K562 (cell line): ENCODE data around the gene MCOLN2. TPM values are rescaled to one million over a fixed set of nuclear protein-coding genes. Genes with fewer than 3 reads are reported as not detected.
A peak's percentile ranks its signal among the peaks of the same experiment; 100 is the strongest.

Experiments
- ATAC-seq: fragments of 200-7000 bp; cut with Tn5 transposase; 3 replicates; pipeline ENCODE4 v1.9.1; 2020; ENCODE audit warnings: moderate library complexity
- BruUV-seq: library from RNA; stranded (reverse); fragments of 400-500 nt; replicated peaks from 2 replicates; lab custom pipeline; 2021; lab: Mats Ljungman, UMichigan
- CTCF ChIA-PET: fragments of 300-600 bp; formaldehyde crosslinking; extraction: SDS; loops from one replicate; lab custom pipeline; 2021; ENCODE audit warnings: low intra/inter-chr PET ratio; lab: Yijun Ruan, JAX
- POLR2A ChIA-PET: fragments of 300-600, 350-650 bp; sonication (Branson Sonifier 250); formaldehyde crosslinking; extraction: SDS; loops from one replicate; lab custom pipeline; 2021; ENCODE audit warnings: antibody characterized with exemption, inconsistent platforms; lab: Yijun Ruan, JAX
- DNase-seq, 4 experiments: peaks; one replicate each; pipeline versions ENCODE4 v3.0.0 to v3.0.0-alpha.2; 2011 to 2018; ENCODE audit warnings: low spot score in 3 of 4, mixed read lengths in 3 of 4; ENCODE audit errors: extremely low read depth in 1 of 4
- FAIRE-seq: peaks from 2 replicates; lab custom pipeline; 2011; peaks lifted over from hg19 to GRCh38; lab: Jason Lieb, UNC
- H2AFZ ChIP-seq: 2 replicates; pipeline ENCODE4 v1.6.0; 2011; ENCODE audit warnings: low read depth, low read length, control low read depth, inconsistent platforms
- H3K27ac ChIP-seq: fragments of 200-600 bp; 3 replicates; pipeline ENCODE4 v1.8.0; 2011; ENCODE audit warnings: low read depth, mild to moderate bottlenecking, control low read depth, inconsistent platforms, low read length, moderate library complexity, mixed read lengths; ENCODE audit errors: extremely low read depth
- H3K27me3 ChIP-seq, 2 experiments: fragments of 300-600 bp in 1 of 2; 2 replicates in 1 of 2; 3 replicates in 1 of 2; pipeline versions ENCODE4 v1.6.0 to v1.8.0; 2011; ENCODE audit warnings: inconsistent platforms in 2 of 2, low read length in 2 of 2, mild to moderate bottlenecking in 1 of 2, mixed read lengths in 1 of 2, moderate library complexity in 1 of 2; ENCODE audit not compliant: control insufficient read depth in 2 of 2, insufficient read depth in 2 of 2
- H3K36me3 ChIP-seq: fragments of 300-600 bp; 3 replicates; pipeline ENCODE4 v1.8.0; 2011; ENCODE audit warnings: mild to moderate bottlenecking, low read length, inconsistent platforms; ENCODE audit not compliant: control insufficient read depth, insufficient read depth
- H3K4me1 ChIP-seq, 2 experiments: fragments of 200-600 bp in 1 of 2; replicated peaks in 1 of 2; 2 replicates in 1 of 2; 3 replicates in 1 of 2; pipeline versions ENCODE4 v1.5.1 to v1.8.0; 2011; ENCODE audit warnings: inconsistent platforms in 2 of 2, low read length in 2 of 2, mild to moderate bottlenecking in 1 of 2, mixed read lengths in 1 of 2, moderate library complexity in 1 of 2; ENCODE audit not compliant: control insufficient read depth in 2 of 2, insufficient read depth in 2 of 2
- H3K4me2 ChIP-seq: 2 replicates; pipeline ENCODE4 v1.6.1; 2011; ENCODE audit warnings: low read length, control low read depth, inconsistent platforms, mixed read lengths; ENCODE audit not compliant: insufficient read depth
- H3K4me3 ChIP-seq: fragments of 200-600 bp; sonication (generic), shearing (Covaris generic); 2 replicates; pipeline ENCODE4 v1.5.1; 2016; ENCODE audit warnings: control low read depth, inconsistent platforms
- H3K79me2 ChIP-seq: fragments of 200-600 bp; 3 replicates; pipeline ENCODE4 v1.8.0; 2011; ENCODE audit warnings: low read length, inconsistent platforms; ENCODE audit not compliant: control insufficient read depth, insufficient read depth
- H3K9ac ChIP-seq, 2 experiments: 2 replicates each; pipeline versions ENCODE4 v1.6.0 to v1.6.1; 2011; ENCODE audit warnings: low read depth in 2 of 2, low read length in 2 of 2, control low read depth in 1 of 2, inconsistent platforms in 1 of 2, mild to moderate bottlenecking in 1 of 2, mixed read lengths in 1 of 2; ENCODE audit not compliant: insufficient read depth in 1 of 2
- H3K9me1 ChIP-seq: one replicate; pipeline ENCODE4 v1.6.0; 2011; ENCODE audit warnings: inconsistent platforms, mild to moderate bottlenecking, low read length, moderate library complexity; ENCODE audit not compliant: control insufficient read depth, insufficient read depth
- H3K9me3 ChIP-seq: replicated peaks from 2 replicates; pipeline ENCODE4 v1.5.1; 2011; ENCODE audit warnings: low read depth, low read length, inconsistent platforms; ENCODE audit not compliant: control insufficient read depth, insufficient read depth
- H4K20me1 ChIP-seq: replicated peaks from 2 replicates; pipeline ENCODE4 v1.6.1; 2011; ENCODE audit warnings: low read length, inconsistent platforms, mixed read lengths; ENCODE audit not compliant: control insufficient read depth, insufficient read depth
- BRF1 ChIP-seq: IDR thresholded peaks from 3 replicates; pipeline ENCODE4 v1.6.1; 2011; ENCODE audit warnings: borderline replicate concordance, mild to moderate bottlenecking; ENCODE audit not compliant: insufficient read length; ENCODE audit errors: extremely low read depth
- CEBPB ChIP-seq: fragments of 450-650 bp; IDR thresholded peaks from 2 replicates; pipeline ENCODE4 v1.6.1; 2016; ENCODE audit warnings: missing genetic modification characterization, missing compliant biosample characterization
- CTCF ChIP-seq, 3 experiments: IDR thresholded peaks in 2 of 3; conservative IDR thresholded peaks in 1 of 3; 2 replicates each; pipeline ENCODE4 v1.5.1; 2011 to 2012; ENCODE audit warnings: low read length in 3 of 3, mild to moderate bottlenecking in 3 of 3, control low read depth in 2 of 3, improper control_type of control experiment in 1 of 3, inconsistent platforms in 1 of 3, low read depth in 1 of 3, mixed read lengths in 1 of 3, moderate library complexity in 1 of 3; ENCODE audit not compliant: insufficient read depth in 2 of 3
- WGBS: fragments of 100-300 bp; shearing (Covaris generic); methylation state at CpG from one replicate; pipeline ENCODE4 v1.1.6; 2016; ENCODE audit warnings: low coverage, mixed read lengths; ENCODE audit not compliant: insufficient coverage; ENCODE audit errors: missing lambda C conversion rate; 5-methylcytosine and 5-hydroxymethylcytosine counted together
- in situ Hi-C: fragments of 300-500 bp; cut with MboI; formaldehyde crosslinking; loops from 4 replicates; pipeline ENCODE4 v1.15.0; 2018; ENCODE audit warnings: inconsistent platforms, mixed read lengths
- intact Hi-C: fragments of 100-400 bp; cut with micrococcal nuclease; formaldehyde crosslinking; loops from 2 replicates; pipeline ENCODE4 v1.14.2; 2022
- polyA plus RNA-seq, 8 experiments: library from polyadenylated mRNA; depleted of rRNA in 4 of 8; stranded (reverse) in 5 of 8; unstranded in 3 of 8; fragments of >200 nt; fragmentation: Nextera tagmentation in 2 of 8; fragmentation: Illumina TruSeq in 1 of 8; extraction: Ambion mirVana in 2 of 8; extraction: Trizol in 1 of 8; gene quantifications; 2 replicates each; pipeline versions ENCODE4 v1.2.1 to v1.2.3, GENCODE V29; 2011 to 2014; ENCODE audit warnings: inconsistent platforms in 1 of 8, missing spikeins in 1 of 8
- total RNA-seq, 7 experiments: library from RNA; depleted of rRNA in 6 of 7; stranded (reverse); fragments of >200 nt in 6 of 7; fragmentation: Illumina TruSeq in 2 of 7; extraction: Trizol in 2 of 7; gene quantifications; 2 replicates each; pipeline versions ENCODE4 v1.2.1 to v1.2.3, GENCODE V29; 2011 to 2021; ENCODE audit warnings: low replicate concordance in 1 of 7
- TF ChIP-seq, protein P1 (sequence below): sonication (generic); formaldehyde crosslinking; IDR thresholded peaks from 2 replicates; pipeline ENCODE4 v1.9.0; 2022; ENCODE audit warnings: mild to moderate bottlenecking, missing genetic modification reagents
- TF ChIP-seq, protein P2 (sequence below): fragments of 200-400 bp; formaldehyde crosslinking; IDR thresholded peaks from 2 replicates; pipeline ENCODE4 v1.6.1; 2017; ENCODE audit warnings: mild to moderate bottlenecking, low read depth, low read length, moderate library complexity

Gene MCOLN2
- total and polyA plus RNA-seq, 9 of the 15 experiments (the other 6 are each of a cell fraction or from before 2014, with no cell fraction given): 0.18 TPM; not detected in 8

DNA sequence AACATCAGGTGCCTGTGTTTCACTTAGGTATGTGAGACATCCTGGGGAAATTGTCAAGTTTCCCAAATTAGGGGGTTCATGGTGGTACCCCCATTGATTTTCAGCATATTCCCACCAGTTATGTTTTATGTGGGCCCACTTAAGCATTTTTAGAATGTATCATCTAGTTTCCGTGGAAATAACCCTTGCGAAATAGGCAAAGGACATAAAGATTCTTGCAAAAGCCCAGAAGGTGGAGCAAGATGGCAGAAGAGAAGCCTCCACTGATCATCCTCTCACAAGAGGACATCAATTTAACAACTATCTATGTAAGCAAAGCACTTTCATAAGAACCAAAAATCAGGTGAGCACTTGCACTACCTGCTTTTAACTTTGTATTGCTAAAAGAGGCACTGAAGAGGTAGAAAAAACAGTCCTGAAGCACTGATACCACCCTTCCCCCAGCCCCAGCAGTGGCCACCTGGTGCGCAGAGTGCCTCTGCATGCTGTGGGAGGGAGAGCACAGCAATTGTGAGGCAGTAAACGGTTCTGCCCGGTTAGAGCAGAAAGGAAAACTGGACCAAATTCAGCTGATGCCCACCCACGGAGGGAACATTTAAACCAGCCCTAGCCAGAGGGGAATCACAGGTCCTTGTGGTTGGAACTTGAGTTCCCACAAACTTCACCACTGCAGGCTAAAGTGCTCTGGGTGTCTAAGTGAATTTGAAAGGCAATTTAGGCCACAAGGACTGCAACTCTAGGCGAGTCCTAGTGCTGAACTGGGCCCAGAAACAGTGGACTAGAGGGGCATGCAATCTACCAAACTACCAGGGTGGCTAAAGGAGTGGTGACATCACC, 23.2 kb downstream of the MCOLN2 start:
- WGBS: under 1% methylated on average over 7 of the region's 7 CpGs
- Histone ChIP-seq H3K36me3 (no peaks in the 10 kb centered on the region), H4K20me1 (no peaks in the 10 kb centered on the region), H3K9me1 (no peaks in the 10 kb centered on the region), H3K79me2 (no peaks in the 10 kb centered on the region), H3K4me3 (no peak overlapping the region), H3K4me2 (no peak overlapping the region), H3K9ac (no peak overlapping the region), H3K27me3 (no peaks in the 10 kb centered on the region), H3K4me1 (no peaks in the 10 kb centered on the region), H3K9me3 (no peaks in the 10 kb centered on the region), H3K27ac (no peak overlapping the region), H2AFZ (no peak overlapping the region)
- DNase-seq (no peak), FAIRE-seq (no peak), ATAC-seq (no peak)
- no TSS peak for BruUV-seq
- POLR2A ChIA-PET: interaction anchor here (0.6 kb wide), 1 partner anchor 26 kb away, joined by 4 read pairs; no protein-coding TSS in a partner anchor
- in situ Hi-C loops (no loop called here), intact Hi-C loops (no loop called here)
- TF ChIP-seq BRF1 (no peak), CEBPB (tag) (peak; percentile 78), CTCF (IDR thresholded peaks at IDR 0.05 in 2 of 3, conservative IDR thresholded peaks at IDR 0.05 in 1 of 3; ENCODE audit: insufficient read depth in 2 of 3, low read depth in 1 of 3, low read length in 3 of 3) (peak in 1 of 3 experiments; percentile 17; a peak in 1 of 6 replicates)
- TF ChIP-seq, protein P1, sequence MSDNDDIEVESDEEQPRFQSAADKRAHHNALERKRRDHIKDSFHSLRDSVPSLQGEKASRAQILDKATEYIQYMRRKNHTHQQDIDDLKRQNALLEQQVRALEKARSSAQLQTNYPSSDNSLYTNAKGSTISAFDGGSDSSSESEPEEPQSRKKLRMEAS (CRISPR knock-in tag): no peak
- TF ChIP-seq, protein P2, sequence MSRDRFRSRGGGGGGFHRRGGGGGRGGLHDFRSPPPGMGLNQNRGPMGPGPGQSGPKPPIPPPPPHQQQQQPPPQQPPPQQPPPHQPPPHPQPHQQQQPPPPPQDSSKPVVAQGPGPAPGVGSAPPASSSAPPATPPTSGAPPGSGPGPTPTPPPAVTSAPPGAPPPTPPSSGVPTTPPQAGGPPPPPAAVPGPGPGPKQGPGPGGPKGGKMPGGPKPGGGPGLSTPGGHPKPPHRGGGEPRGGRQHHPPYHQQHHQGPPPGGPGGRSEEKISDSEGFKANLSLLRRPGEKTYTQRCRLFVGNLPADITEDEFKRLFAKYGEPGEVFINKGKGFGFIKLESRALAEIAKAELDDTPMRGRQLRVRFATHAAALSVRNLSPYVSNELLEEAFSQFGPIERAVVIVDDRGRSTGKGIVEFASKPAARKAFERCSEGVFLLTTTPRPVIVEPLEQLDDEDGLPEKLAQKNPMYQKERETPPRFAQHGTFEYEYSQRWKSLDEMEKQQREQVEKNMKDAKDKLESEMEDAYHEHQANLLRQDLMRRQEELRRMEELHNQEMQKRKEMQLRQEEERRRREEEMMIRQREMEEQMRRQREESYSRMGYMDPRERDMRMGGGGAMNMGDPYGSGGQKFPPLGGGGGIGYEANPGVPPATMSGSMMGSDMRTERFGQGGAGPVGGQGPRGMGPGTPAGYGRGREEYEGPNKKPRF: no peak
- CTCF ChIA-PET: no interaction called here
